HG03025 (cell line): ENCODE results near the gene COLEC11.
"Not testable (repeated sequence)": the region's sequence is repeated elsewhere in the genome, so short reads cannot be mapped to it uniquely, and the experiment has no call there.

Experiments used
- ATAC-seq: cut with Tn5 transposase; IDR thresholded peaks from one replicate; pipeline ENCODE4 v1.9.1; 2021; ENCODE audit warnings: mild to moderate bottlenecking, moderate library complexity; ENCODE audit not compliant: unreplicated experiment, low FRiP score

The COLEC11 gene

GRCh38 chr2:3619661-3620060 lies 24.7 kb downstream of the COLEC11 start:
- not testable (repeated sequence) for ATAC-seq

GRCh38 chr2:3620834-3621233 lies 25.9 kb downstream of the COLEC11 start:
- no peak for ATAC-seq

GRCh38 chr2:3622967-3623366 lies 28.1 kb downstream of the COLEC11 start:
- no peak for ATAC-seq

- ATAC-seq: no peak
Measured at GRCh38 chr2:3624059-3624794, 29.3 kb downstream of the COLEC11 start.

GRCh38 chr2:3625186-3625585 lies 30.3 kb downstream of the COLEC11 start:
- ATAC-seq: no peak

- no peak for ATAC-seq
Measured at GRCh38 chr2:3626118-3626811, 31.4 kb downstream of the COLEC11 start.

GRCh38 chr2:3626812-3627499 lies 32.0 kb downstream of the COLEC11 start:
- no peak for ATAC-seq

- no peak for ATAC-seq
Measured at GRCh38 chr2:3627500-3628100, 32.7 kb downstream of the COLEC11 start.

GRCh38 chr2:3628241-3628679 lies 33.3 kb downstream of the COLEC11 start:
- no peak for ATAC-seq

GRCh38 chr2:3628800-3629199 lies 33.9 kb downstream of the COLEC11 start:
- no peak for ATAC-seq

GRCh38 chr2:3630631-3631030 lies 35.7 kb downstream of the COLEC11 start:
- ATAC-seq: no peak

- ATAC-seq: no peak
Measured at GRCh38 chr2:3631161-3631850, 36.4 kb downstream of the COLEC11 start.

GRCh38 chr2:3631851-3632659 lies 37.1 kb downstream of the COLEC11 start:
- no peak for ATAC-seq

- ATAC-seq: no peak
Measured at GRCh38 chr2:3633089-3633981, 38.4 kb downstream of the COLEC11 start.

GRCh38 chr2:3633982-3634595 lies 39.2 kb downstream of the COLEC11 start:
- ATAC-seq: no peak

- ATAC-seq: no peak
Measured at GRCh38 chr2:3634596-3635121, 39.7 kb downstream of the COLEC11 start.

- no peak for ATAC-seq
Measured at GRCh38 chr2:3635171-3635974, 40.5 kb downstream of the COLEC11 start.
